Prostate gland (tissue), 2 donors: ENCODE data around the gene PTPN14.

Source experiments
- POLR2AphosphoS5 ChIP-seq: sonication (generic); formaldehyde crosslinking; IDR thresholded peaks from one replicate; pipeline ENCODE4 v1.6.1; 2017; ENCODE audit warnings: antibody characterized with exemption
- TF ChIP-seq, protein P1 (sequence below), 4 experiments: fragments of 200-600 bp in 2 of 4; fragments of 450-650 bp in 2 of 4; sonication (generic) in 2 of 4; IDR thresholded peaks; 1 replicate in 3 of 4; 2 replicates in 1 of 4; pipeline ENCODE4 v1.5.1; 2016 to 2019; ENCODE audit warnings: antibody characterized with exemption in 4 of 4, mild to moderate bottlenecking in 2 of 4, moderate library complexity in 2 of 4

- TF ChIP-seq, protein P1, sequence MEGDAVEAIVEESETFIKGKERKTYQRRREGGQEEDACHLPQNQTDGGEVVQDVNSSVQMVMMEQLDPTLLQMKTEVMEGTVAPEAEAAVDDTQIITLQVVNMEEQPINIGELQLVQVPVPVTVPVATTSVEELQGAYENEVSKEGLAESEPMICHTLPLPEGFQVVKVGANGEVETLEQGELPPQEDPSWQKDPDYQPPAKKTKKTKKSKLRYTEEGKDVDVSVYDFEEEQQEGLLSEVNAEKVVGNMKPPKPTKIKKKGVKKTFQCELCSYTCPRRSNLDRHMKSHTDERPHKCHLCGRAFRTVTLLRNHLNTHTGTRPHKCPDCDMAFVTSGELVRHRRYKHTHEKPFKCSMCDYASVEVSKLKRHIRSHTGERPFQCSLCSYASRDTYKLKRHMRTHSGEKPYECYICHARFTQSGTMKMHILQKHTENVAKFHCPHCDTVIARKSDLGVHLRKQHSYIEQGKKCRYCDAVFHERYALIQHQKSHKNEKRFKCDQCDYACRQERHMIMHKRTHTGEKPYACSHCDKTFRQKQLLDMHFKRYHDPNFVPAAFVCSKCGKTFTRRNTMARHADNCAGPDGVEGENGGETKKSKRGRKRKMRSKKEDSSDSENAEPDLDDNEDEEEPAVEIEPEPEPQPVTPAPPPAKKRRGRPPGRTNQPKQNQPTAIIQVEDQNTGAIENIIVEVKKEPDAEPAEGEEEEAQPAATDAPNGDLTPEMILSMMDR (IDR thresholded peaks at IDR 0.05), result no peak
- TF ChIP-seq POLR2AphosphoS5, result no peak
These were observed 47.1 kb downstream of the PTPN14 start for GRCh38 chr1:214504330-214504729.
